ENCODE measurements around the gene STX11.

Gene STX11

DNA sequence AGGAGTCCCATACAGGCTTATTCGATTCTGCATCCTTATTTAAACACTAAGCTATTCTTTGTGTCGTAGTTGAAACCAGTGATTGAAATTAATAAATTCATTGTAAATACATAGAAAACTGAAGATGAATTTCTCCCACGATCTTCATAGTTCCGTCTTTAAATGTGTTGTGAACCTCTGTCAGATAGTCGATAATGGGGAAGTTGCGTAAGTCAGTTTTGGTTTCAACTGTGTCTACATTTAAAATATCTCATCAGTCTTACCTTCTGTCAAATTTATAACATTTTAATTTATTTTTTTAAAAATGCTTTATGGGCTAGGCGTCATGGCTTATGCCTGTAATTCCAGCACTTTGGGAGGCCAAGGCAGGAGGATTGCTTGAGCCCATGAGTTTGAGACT lies 12.7 kb downstream of the STX11 start:
- H3K36me3 ChIP-seq, result no peaks in the 10 kb centered on the region
- H3K4me1 ChIP-seq, result no peaks in the 10 kb centered on the region
- TF ChIP-seq, protein P1, sequence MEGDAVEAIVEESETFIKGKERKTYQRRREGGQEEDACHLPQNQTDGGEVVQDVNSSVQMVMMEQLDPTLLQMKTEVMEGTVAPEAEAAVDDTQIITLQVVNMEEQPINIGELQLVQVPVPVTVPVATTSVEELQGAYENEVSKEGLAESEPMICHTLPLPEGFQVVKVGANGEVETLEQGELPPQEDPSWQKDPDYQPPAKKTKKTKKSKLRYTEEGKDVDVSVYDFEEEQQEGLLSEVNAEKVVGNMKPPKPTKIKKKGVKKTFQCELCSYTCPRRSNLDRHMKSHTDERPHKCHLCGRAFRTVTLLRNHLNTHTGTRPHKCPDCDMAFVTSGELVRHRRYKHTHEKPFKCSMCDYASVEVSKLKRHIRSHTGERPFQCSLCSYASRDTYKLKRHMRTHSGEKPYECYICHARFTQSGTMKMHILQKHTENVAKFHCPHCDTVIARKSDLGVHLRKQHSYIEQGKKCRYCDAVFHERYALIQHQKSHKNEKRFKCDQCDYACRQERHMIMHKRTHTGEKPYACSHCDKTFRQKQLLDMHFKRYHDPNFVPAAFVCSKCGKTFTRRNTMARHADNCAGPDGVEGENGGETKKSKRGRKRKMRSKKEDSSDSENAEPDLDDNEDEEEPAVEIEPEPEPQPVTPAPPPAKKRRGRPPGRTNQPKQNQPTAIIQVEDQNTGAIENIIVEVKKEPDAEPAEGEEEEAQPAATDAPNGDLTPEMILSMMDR (IDR thresholded peaks at IDR 0.05; ENCODE audit: low read depth, low read length), result no peak
- H3K27me3 ChIP-seq, result peaks cover 9% of the 10 kb centered on the region
- DNase-seq, result no peak
- no peak overlapping the region for H3K4me3 ChIP-seq (ENCODE audit: low read depth, low read length)
- no peaks in the 10 kb centered on the region for H3K9me3 ChIP-seq

DNA sequence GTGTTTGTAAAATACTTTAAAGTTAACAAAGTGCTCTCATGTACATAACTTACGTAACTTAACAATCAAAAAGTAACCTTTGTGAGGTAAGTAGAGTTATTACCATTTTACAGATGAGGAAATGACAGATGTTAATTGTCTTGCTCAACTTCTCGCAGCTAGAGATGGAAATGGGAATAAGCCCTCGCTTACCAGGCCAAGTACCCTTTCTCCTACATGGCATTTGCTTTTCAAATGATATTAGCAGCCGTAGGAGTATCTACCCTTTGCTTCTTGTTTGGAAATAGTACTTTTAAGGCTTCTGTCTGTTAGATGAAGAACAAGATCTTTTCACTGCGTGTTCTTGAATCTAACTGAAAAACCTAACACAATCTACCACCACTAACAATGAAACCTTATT lies 15.5 kb downstream of the STX11 start:
- H3K27me3 ChIP-seq, result peaks cover 3% of the 10 kb centered on the region; the same call in 1 of the 2 replicates
- TF ChIP-seq, protein P1 (IDR thresholded peaks at IDR 0.05; ENCODE audit: low read depth, low read length), result no peak
- no peaks in the 10 kb centered on the region for H3K9me3 ChIP-seq
- H3K36me3 ChIP-seq, result no peaks in the 10 kb centered on the region
- DNase-seq, result no peak
- H3K4me1 ChIP-seq, result no peaks in the 10 kb centered on the region
- no peak overlapping the region for H3K4me3 ChIP-seq (ENCODE audit: low read depth, low read length)

DNA sequence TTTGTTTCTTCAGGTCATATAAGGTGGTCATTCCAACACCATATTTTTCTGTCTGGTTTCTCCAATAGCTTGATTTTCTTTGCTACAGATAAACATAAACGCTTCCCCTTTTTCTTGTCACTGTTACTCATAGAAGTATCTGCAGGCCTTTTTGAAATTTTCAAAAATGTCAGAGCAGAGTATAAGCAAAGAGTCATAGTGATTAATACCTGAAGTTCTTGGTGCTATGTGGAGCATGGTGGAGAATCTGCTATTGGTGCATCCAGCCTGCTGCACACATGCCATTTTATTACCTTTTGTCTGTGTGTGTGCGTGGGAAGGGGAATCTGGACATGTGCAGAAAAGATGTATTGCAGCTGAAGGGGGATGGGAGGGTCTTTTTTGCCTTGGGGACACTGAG lies 19.7 kb downstream of the STX11 start:
- Histone ChIP-seq H3K4me1 (no peaks in the 10 kb centered on the region), H3K4me3 (ENCODE audit: low read depth, low read length) (no peak overlapping the region), H3K27me3 (no peaks in the 10 kb centered on the region), H3K36me3 (no peaks in the 10 kb centered on the region), H3K9me3 (no peaks in the 10 kb centered on the region)
- TF ChIP-seq, protein P1 (IDR thresholded peaks at IDR 0.05; ENCODE audit: low read depth, low read length), result no peak
- no peak for DNase-seq

DNA sequence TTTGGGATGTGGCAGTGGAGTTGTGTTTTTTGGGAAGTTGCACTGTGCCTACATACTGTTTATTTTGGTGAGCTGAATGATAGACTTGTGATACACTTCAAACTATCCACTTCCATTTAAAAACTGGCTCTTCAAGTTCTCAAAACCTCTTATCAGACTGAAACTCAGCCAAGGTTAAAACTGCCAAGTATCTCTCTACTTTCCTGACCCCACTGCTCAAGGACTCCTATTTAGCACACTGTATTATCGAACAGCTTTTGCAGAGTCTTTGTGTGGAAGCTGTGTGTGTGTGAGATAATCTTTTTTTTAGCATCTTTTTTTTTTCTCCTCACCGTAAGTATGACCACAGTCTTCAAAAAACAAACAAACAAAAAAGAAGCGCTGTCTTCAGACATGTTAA lies 21.1 kb downstream of the STX11 start:
- Histone ChIP-seq H3K4me1 (no peaks in the 10 kb centered on the region), H3K27me3 (no peaks in the 10 kb centered on the region), H3K9me3 (no peaks in the 10 kb centered on the region), H3K4me3 (ENCODE audit: low read depth, low read length) (no peak overlapping the region), H3K36me3 (no peaks in the 10 kb centered on the region)
- TF ChIP-seq, protein P1 (IDR thresholded peaks at IDR 0.05; ENCODE audit: low read depth, low read length), result no peak
- DNase-seq, result no peak

DNA sequence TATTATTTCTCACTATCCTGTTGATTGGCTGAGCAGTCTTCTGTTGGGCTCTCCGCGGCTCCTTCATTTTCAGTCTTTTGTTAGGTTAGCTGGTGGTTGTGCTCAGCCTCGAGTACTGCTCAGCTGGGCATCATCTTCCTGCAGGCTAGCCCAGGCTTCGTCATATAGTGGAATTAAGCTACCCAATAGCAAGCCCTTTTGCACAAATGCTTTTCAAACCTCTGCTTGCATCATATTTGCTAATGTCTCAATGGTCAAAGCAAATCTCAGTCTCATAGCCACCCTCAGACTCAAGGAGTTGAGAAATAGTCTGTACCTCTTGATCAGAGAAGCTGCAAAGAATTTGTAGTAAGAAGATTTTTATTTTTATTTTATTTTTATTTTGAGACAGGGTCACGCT lies 23.7 kb downstream of the STX11 start:
- H3K36me3 ChIP-seq, result no peaks in the 10 kb centered on the region
- H3K9me3 ChIP-seq, result no peaks in the 10 kb centered on the region
- TF ChIP-seq, protein P1 (IDR thresholded peaks at IDR 0.05; ENCODE audit: low read depth, low read length), result no peak
- H3K4me1 ChIP-seq, result no peaks in the 10 kb centered on the region
- H3K27me3 ChIP-seq, result no peaks in the 10 kb centered on the region
- no peak overlapping the region for H3K4me3 ChIP-seq (ENCODE audit: low read depth, low read length)
- DNase-seq, result no peak

DNA sequence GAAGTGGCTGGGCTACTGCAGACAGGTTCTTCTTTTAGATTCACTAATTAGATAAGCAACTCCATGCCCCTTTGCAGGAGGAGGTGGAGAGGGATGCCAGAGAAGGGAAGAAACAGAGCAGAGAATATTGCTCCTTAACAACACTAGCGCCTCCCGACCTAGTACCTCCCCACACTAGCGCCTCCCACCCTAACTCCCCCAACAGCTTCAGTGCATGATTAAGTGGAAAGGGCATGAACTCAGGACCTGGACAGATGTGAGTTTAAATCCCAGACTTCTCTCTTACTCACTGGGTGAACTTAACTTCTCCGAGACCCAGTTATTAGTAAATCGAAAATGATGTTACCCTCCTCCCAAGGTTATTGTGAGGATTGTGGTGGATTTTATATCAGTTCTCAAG lies 25.7 kb downstream of the STX11 start:
- no peak for DNase-seq
- Histone ChIP-seq H3K4me3 (ENCODE audit: low read depth, low read length) (no peak overlapping the region), H3K9me3 (no peaks in the 10 kb centered on the region), H3K27me3 (no peaks in the 10 kb centered on the region), H3K4me1 (no peaks in the 10 kb centered on the region), H3K36me3 (no peaks in the 10 kb centered on the region)
- TF ChIP-seq, protein P1 (IDR thresholded peaks at IDR 0.05; ENCODE audit: low read depth, low read length), result no peak

Data from BE2C (cell line).